GM19351 (cell line): ENCODE measurements around the gene TSC22D4.
"Not testable (repeated sequence)": the region's sequence is repeated elsewhere in the genome, so short reads cannot be mapped to it uniquely, and the experiment has no call there.

Experiments used
- ATAC-seq: cut with Tn5 transposase; IDR thresholded peaks from one replicate; pipeline ENCODE4 v1.9.1; 2021; ENCODE audit warnings: mild to moderate bottlenecking, moderate library complexity; ENCODE audit not compliant: unreplicated experiment

TSC22D4 gene

DNA sequence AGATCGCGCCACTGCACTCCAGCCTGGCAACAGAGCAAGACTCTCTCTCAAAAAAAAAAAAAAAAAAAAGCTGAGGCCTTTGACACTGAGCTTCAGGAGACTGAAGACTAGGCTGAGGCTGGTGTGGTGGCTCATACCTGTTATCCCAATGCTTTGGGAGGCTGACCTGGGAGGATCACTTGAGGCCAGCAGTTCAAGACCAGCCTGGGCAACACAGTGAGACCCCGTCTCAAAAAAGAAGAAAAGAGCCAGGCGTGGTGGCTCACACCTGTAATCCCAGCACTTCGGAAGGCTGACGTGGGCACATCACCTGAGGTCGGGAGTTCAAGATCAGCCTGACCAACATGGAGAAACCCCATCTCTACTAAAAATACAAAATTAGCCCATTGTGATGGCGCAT, 31.7 kb downstream of the TSC22D4 start:
- ATAC-seq, result not testable (repeated sequence)

DNA sequence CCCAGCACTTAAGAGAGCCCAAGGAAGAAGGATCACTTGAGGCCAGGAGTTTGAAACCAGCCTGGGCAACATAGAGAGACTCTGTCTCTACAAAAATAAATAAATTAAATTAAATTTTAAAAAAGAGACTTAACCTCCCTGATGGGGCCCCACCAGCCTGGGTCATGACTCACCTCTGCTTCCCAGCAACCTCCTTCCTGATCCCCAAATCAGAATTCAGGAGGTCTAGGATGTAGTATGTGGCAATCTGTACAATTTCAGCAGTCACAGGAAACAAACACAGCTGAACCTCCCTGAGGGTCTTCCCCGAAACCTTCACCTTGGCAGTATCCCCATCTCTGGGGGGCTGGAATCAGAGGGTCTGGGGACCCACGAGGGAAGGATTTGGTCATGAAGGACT, 33.0 kb downstream of the TSC22D4 start:
- ATAC-seq, result no peak

DNA sequence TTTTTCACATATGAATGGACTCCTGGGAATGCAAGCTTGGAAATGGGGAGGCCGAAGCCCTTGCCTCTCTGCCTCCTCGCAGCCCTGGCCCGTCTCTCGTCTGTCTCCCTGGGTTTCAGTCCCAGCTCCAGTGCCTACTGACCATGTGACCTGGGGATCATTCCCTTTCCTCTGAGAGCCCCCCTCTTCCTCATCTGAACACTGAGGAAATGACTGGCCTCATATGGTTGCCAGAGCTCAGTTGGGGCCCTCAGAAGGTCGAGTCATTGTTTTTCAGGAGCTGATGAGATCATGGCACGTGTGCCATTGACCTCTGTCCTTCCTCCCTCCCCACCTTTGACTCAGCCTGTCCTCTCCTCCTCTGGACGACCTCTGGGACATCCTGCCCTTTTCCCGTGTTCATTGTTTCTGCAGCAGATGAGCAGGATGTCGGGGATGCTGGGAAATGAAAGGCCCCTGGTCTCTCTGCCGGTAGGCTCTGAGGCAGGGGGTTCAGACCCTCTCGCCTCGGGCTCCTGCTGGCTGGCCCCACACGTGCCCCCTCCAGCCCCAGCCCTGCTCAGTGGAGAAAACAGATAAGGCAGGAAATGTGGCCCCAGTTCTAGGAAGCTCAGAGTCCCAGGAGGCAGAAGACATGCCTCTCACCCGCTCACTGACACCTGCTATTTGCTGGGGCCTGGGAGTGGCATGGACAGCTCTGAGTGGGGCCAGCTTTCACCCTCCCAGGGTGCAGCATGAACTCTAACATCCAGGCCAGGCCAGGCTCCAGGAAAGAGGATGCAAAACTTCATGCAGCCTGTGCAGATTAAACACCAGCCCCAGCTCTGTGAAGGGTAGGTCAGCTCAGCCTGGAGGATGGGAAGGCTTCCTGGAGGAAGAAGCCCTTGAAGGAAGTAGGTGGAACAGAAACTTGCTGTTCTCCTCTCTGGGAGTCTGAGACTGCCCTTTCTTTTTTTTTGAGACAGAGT, 34.4 kb downstream of the TSC22D4 start:
- no peak for ATAC-seq

DNA sequence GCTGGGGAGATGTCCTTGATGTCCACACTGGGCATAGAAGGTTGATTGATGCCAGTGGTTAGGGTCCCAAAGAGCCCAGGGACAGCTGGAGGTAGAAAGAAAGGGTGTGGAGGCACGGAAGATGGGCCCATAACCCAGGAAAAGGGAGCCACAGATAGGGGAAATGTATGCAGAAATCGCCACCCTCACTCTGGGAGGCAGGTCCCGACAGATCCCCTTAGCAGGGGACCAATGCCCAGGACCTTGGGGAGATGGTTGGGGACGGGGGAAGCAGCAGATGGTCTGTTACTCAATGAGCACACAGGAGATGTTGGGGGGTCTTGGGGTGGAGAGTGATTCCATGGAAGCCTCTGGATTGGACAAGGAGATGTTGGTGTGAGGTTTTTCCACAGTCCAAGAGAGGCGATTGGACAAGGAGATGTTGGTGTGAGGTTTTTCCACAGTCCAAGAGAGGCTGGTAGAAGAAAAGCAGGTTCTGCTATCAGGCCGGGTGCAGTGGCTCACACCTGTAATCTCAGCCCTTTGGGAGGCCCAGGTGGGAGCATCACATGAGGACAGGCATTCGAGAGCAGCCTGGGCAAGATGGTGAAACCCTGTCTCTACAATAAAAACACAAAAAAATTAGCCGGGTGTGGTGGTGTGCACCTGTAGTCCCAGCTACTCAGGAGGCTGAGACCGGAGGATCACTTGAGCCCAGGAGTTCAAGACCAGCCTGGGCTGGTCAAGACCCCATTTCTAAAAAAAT, 35.7 kb downstream of the TSC22D4 start:
- ATAC-seq, result no peak

DNA sequence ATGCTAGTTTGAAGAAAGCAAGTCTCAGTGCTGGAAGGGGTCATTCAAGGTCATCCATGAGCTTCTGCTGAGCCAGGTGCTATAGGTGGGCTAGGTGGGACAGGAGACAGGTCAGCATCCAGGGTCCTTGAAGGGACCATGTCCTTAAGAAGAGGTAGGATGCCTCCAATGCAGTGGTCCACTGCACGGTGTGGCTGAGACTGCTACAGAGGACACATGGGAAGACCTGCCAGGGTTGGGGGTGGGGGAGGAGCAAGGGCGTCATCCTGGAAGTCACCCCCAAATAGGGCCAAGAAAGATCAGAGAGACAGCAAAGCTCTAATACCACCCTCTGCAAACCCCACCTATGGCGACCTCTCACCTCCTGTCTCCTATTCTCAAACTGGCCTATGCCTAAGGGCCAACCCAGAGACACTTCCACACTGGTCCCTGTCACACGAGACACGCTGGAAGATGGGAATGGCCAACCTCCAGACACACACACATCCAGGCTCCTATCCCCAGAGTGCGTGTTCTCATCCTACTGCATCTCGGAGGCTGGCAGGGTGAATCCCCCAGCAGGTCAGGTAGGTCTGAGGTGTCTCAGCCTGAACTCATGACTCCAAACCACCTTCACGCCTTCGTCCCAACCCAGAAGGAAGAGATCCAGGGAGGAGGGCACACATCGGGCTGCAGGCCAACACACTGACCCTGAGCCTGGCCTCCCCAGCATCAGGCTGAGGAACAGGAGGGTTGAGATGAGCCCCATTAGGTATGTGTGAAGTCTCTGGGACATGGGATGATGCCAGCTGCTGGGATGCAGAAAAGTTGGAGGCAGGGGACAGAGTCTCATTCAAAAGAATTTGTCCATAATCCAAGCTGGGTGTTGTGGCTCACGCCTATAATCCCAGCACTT, 37.1 kb downstream of the TSC22D4 start:
- no peak for ATAC-seq

DNA sequence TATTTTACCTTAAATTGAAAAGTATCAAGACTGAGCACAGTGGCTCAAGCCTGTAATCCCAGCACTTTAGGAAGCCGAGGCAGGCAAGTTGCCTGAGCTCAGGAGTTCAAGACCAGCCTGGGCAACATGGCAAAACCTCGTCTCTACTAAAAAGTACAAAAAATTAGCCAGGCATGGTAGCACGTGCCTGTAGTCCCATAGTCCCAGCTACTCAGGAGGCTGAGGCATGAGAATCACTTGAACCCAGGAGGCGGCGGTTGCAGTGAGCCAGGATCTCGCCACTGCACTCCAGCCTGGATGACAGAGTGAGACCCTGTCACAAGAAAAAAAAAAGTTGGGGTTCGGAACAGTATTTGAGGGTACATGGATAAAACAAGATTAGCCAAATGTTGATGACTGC, 39.8 kb downstream of the TSC22D4 start:
- ATAC-seq, result not testable (repeated sequence)

DNA sequence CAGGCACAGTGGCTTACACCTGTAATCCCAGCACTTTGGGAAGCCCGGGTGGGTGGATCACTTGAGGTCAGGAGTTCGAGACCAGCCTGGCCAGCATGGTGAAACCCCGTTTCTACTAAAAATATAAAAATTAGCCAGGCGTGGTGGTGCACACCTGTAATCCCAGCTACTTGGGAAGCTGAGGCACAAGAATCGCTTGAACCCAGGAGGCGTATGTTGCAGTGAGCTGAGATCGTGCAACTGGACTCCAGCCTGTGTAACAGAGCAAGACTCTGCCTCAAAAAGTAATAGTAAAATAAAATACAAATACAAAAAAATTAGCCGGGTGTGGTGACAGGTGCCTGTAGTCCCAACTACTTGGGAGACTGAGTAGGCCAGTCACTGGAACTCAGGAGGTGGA, 40.3 kb downstream of the TSC22D4 start:
- not testable (repeated sequence) for ATAC-seq

DNA sequence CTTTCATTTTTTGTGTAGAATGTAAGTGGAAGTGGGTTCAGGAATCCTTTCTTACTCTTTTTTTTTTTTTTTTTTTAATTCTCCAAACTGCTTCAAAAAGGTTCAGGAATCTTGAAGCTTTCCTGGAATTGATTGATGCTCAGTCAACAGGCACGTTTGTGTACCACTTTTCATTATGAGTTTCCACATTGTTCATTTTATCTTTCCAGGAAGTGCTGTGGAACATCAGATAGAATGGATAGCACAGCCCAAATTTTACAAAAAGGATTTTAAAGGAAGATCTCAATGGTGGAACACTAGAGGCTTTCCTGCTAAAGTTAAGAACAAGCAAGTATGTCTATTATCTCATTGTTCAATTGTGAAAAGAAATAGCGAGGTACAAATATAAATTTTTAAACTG, 40.8 kb downstream of the TSC22D4 start:
- no peak for ATAC-seq

DNA sequence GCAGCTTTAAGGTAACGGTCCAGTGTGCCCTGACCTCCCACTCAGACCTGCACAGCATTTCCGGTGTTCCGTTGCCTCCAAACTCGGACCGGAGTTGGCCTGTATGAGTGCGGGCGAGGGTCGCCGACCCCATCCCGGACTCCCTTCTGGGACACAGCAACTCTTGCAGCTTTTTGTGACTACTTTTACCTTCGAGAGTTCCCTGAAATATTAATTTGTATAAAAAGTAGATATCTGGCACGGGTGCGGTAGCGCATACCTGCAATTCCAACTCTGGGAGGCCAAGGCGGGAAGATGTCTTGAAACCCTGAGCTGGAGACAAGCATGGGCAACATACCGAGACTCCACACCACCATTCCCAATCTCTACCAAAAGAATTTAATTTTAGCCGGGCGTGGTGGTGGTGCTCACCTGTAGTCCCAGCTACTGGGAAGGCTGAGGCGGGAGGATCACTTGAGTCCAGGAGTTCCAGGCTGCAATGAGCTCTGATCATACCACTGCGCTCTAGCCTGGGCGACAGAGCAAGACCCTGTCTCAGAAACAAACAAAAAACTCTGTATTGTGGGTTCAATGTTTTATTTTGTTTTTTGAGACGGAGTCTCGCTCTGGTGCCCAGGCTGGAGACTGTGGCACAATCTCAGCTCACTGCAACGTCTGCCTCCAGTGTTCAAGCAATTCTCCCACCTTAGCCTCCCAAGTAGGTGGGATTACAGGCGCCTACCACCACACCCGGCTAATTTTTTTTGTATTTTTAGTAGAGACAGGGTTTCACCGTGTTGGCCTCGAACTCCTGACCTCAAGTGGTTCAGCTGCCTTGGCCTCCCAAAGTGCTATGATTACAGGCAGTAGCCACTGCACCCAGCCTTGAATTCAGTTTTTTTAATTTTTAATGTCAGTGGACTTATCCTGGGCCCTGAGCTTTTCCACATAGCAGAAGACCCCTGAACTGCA, 41.6 kb downstream of the TSC22D4 start:
- ATAC-seq, result no peak

DNA sequence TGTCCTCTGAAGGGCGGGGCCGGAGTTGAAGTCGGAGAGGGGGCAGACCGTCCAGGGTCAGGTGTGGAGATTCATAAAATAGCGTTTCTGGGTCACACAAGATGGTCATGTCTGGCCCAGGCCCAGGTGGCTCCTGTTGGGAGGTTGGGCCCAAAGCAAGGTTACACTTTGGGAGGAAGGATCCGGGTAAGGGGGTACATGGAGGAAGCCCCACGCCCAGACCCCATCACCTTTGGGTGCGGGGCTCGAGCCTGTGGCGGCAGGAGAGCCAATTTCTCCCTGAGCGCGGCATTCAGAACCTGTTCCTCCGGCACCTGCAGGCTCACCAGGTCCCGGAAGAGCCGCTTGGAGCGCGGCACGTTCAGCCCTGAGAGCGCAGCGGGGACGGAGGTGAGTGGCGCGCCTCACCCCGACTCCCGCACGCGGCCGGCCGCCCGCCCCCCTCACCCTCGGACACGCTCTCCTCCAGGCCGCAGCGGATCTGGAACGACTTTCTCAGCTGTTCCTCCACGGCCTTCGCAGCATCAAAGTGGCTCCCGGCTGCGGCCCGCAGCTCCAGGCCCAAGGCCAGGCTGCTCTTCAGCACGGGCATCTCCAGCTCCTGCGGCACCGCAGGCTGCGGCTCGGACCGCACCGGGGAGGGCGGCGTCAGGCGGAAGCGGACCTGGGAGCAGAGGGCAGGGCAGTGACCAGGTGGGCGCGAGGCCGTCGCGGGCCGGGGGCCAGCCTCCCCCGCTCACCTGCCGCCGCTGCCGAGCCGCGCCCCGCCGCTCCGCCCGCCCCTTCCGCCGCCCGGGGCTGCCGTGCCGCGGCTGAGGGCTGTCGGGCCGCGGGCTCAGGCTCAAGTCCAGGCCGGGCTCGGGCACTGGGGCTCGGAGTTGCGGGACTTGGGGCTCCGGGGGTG, 43.4 kb downstream of the TSC22D4 start:
- peak; percentile 25 for ATAC-seq

DNA sequence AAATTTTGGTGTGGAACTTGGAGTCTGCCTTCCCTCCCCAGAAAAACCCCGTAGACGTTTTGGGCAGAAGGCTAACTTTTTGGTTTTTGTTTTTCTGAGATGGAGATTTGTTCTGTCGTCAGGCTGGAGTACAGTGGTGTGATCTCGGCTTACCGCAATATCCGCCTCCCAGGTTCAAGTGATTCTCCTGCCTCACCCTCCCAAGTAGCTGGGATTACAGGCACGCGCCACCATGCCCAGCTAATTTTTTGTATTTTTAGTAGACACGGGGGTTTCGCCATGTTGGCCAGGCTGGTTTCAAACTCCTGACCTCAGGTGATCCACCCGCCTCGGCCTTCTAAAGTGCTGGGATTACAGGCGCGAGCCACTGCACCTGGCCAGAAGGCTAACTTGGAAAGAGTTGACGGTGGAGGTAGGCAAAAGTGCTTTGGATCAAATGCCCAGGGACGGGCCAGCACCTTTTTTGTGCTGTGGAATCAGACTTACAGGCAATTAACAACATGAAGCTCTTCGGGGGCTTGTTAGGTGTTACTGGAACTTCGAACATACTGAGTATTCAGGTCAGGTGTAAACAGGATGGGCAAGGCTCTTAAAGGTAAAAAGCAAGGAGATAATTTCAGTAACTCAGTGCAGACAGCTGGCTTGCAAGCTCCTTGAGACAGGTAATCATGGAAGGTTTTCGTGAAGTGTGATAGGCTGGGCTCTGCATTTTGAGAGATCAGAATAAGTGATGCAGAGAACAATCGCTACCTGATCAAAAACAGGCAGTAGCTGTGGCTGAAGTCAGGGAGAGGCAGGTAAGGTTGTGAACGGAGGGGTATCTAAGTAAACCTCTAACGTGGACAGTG, 44.5 kb downstream of the TSC22D4 start:
- ATAC-seq, result no peak

DNA sequence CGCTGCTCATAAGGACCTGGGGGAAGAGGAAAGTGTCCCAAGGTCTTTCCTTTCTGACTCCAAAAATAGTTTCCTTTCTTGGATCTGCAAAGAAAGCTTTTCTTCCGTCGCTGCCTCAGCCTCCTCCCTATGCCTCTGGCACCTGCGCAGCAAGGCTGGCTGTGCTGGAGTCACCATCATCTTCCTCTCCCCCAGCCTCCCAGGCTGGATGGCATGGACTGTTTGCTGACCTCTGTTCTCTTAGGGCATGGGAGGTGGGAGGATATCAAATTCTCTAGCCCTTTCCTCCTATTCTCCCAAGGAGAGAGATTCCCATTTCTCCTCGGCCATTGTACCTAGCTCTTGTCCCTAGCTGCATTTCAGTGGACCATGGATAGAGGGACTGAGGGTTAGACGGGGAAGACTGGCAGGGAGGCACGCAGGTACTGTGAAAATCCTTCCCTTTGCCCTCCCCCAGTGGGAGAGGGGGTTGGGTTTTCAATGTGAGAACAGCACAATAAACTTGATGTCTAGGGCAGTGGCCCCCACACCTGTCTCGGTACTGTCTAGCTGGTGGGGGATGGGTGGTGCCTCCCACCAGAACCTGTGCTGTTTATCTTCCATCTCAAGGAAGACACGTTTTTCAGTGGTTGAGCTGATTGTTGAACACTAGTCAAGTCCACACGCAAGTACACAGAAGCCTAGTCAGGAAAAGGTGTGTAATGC, 45.3 kb downstream of the TSC22D4 start:
- ATAC-seq, result no peak

DNA sequence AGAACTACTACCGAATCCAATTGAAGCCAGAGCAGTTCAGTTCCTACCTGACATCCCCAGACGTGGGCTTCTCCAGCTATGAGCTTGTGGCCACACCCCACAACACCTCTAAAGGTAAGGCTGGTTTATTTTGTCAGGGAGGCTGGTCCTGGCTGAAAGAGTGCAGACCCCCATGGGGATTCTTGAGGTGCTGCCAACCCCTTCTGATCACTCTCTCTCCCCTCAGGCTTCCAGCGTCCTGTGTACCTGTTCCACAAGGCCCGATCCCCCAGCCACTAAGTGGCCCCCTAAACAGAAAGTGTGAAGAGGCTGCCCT, 45.8 kb downstream of the TSC22D4 start:
- no peak for ATAC-seq

DNA sequence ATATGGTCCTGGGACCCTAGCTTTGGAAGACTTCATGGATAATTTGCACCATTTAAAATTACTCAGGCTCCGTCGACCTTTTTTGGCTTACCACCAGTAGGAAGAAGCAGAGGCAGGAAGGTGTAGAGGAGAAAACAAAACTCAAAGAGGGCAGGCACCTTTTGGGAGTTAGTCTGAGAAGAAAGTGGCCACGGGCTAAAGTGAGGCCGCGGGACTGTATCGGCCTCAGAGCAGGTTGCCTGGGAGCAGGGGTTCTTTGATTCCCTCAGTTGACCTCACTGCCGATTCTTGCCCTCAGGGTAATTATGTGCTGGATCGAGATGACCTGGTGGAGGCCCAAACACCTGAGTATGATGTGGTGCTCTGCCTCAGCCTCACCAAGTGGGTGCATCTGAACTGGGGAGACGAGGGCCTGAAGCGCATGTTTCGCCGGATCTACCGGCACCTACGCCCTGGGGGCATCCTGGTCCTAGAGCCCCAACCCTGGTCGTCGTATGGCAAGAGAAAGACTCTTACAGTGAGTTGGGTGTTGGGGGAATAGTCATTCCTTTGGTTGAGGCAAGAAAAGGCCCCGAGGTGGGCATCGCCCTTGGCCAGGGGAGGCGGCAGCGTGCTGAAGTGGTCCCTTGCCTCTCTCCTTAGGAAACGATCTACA, 46.3 kb downstream of the TSC22D4 start:
- ATAC-seq, result no peak

DNA sequence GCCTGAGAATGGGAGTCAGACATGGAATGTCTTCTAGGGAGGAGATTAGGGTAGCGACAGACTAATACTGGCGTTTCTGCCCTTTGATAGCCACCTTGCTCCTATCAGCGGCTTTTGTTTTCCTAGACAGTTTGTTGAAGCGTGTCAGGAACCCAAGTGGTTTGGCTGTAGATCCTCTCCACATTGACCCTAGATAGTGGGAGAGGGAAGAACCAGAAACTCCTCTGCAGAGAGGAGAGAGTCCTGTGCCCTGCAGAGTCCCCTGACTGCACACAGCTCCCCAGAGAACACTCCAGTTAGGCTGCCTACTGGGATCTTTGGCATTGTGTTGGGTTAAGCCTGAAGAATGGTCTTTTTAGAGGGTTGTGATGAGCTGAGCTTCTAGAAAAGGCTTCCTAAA, 47.0 kb downstream of the TSC22D4 start:
- ATAC-seq, result no peak

DNA sequence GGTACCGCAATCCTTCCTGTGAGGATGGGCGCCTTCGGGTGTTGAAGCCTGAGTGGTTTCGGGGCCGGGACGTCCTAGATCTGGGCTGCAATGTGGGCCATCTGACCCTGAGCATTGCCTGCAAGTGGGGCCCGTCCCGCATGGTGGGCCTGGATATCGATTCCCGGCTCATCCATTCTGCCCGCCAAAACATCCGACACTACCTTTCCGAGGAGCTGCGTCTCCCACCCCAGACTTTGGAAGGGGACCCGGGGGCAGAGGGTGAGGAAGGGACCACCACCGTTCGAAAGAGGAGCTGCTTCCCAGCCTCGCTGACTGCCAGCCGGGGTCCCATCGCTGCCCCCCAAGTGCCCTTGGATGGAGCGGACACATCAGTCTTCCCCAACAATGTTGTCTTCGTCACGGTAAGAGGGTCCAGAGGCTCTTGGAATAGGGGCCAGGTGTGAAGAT, 47.7 kb downstream of the TSC22D4 start:
- no peak for ATAC-seq
